D341Med (cell line): ENCODE data around the gene KIAA1671.

Source experiments
- DNase-seq: peaks from one replicate; pipeline ENCODE4 v3.0.0; 2012; ENCODE audit warnings: low spot score

The KIAA1671 gene

DNA sequence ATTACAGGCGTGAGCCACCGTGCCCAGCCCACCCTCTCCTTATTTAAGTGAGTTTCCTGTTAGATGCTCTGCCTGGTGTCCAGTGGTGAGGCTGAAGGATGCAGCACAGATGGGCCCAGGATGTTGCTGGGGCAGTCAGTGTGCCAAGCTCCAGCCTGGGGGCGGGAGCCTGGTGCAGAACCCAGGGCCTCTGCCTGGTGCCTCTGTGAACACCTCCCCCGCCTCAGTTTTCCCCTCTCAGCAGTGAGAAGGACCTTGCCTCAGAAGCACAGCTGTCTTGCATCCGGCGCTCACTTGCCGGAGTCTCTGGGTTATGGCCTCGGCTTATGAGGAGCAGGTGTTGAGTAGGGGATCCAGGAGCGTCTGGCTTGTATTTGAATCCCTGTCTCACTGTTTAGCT lies 116.2 kb downstream of the KIAA1671 start:
- no peak for DNase-seq

- DNase-seq, result no peak
These were observed 116.9 kb downstream of the KIAA1671 start for GRCh38 chr22:25069426-25069757.

- DNase-seq, result no peak
These were observed 117.4 kb downstream of the KIAA1671 start for GRCh38 chr22:25069758-25070481.

- no peak for DNase-seq
These were observed 118.4 kb downstream of the KIAA1671 start for GRCh38 chr22:25070956-25071355.

DNA sequence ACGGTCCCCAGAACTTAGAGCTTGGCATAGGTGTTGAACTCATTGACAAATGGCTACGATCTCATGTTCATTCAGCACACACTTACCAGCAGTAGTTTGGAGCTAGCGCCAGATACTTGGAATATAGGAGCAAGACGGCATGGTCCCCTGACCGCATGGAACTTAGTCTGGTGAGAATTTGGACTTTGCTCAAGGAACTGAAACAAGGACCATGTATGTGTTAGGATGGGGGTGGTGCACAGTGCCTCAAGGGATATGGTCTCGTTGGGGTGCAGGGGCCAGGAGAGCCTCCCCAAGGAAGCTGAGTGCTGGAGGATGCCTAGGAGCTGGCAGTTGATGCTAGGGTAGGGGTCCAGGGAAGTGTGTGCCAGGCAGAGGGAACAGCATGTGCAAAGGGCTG lies 119.2 kb downstream of the KIAA1671 start:
- DNase-seq, result no peak

GRCh38 chr22:25072406-25072805 lies 119.9 kb downstream of the KIAA1671 start:
- DNase-seq, result no peak

GRCh38 chr22:25076336-25076735 lies 123.8 kb downstream of the KIAA1671 start:
- no peak for DNase-seq

DNA sequence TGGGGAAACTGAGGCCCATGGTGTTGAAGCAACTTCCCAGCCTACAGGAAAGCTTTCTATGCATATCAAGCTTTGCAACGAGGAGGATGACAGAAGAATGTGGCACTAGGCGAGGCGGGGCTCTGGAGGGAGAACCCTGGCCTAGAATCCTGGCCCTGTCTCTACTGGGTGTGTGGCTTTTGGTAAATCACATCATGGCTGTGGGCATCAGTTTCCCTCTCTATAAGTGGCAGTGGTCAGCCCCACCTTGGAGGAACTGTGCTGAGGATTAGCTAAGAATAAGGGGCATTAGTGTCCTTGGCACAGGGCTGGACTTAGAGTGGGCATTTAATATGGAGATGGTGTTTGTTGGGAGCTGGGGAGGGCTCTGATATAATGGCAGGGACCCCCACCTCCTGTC lies 124.5 kb downstream of the KIAA1671 start:
- no peak for DNase-seq

GRCh38 chr22:25077964-25078363 lies 125.4 kb downstream of the KIAA1671 start:
- no peak for DNase-seq

DNA sequence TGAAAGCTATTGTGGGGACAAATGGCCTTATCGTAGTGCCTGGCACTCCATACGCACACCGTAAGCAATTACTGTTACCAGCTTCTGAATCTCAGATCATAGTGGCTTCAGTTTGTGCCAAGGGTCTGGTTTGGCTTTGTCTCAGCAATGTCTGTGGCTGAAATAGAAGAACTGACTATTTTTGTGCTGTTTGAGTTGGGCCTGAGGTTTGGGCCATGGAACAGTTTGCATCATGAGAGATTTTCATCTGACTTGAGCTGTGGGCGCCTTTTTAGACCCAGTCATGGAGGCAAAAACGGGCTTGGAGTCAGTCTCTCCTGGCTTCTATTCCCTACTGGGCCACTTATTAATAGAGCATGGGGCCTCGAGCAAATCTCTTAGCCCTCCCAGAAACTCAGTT lies 126.1 kb downstream of the KIAA1671 start:
- DNase-seq, result no peak

GRCh38 chr22:25080855-25081254 lies 128.3 kb downstream of the KIAA1671 start:
- DNase-seq, result no peak

DNA sequence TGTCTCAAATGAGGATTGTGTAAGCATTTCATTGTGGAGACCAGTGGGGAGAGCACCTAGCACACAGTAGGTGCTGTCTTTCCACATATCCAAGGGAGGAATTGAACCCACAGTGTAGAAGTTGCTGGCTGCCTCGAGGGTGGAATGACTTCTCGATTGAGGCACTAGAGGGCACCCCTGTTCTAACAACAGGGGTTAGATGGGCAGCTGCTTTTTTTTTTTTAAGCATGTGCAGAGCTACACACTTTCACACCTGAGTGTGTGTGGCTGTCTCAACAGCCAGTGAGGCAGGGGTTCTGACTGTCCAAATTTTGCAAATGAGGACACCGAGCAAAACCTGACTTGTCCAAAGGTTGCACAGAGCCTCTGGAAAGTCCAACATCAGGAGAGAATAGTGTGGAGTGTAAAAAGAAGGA lies 128.9 kb downstream of the KIAA1671 start:
- peak; percentile 62 for DNase-seq

DNA sequence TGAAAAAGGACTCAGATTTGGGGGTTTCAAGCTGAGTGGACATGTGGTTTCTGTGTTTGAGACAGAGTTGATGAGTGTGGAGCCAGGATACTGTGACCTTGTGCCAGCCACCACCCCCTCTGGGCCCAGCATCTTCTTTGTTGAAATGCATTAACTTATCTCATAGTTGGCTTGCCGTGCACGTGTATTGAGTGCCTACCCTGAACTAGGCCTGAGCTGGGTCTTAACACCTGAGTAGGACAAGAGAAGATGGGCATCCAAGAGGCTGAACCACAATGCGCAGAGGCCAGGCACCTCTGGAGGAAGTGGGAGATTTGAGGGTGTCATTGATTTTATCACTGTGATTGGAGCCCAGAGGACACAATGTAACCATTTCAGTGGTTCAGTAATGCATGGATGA lies 129.6 kb downstream of the KIAA1671 start:
- DNase-seq, result no peak

DNA sequence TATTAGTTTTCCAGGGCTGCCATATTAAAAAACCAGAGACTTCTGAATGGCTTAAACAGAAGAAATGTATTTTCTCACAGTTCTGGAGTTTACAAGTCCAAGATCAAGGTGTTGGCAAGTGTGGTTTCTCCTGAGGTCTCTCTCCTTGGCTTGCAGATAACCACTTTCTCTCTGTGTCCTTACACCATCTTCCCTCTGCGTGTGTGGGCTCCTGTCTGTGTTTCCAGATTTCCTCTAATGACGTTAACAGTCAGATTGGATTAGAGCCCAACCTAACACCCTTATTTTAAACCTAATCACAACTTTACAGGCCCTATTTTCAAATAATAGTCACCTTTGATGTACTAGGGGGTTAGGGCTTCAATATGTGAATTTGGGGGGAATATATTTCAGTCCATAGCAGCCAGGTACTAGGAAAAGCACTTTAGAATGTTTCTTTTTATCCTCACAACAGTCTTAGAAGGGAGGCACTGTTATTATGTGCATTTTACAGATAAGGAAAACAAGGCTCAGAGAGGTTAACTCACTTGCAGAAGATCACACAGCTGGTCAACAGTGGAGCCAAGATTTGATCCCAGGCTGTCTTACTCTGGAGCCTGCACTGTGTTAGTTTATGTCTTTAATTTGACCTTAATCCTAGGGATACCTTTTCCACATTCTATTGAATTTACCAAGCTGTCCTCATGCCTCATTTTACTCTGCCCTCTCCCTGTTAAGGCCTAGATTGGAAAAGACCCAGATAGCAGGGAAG lies 130.7 kb downstream of the KIAA1671 start:
- no peak for DNase-seq

- DNase-seq, result no peak
These were observed 131.3 kb downstream of the KIAA1671 start for GRCh38 chr22:25083807-25084200.

- no peak for DNase-seq
These were observed 132.0 kb downstream of the KIAA1671 start for GRCh38 chr22:25084405-25085107.

- DNase-seq, result no peak
These were observed 132.6 kb downstream of the KIAA1671 start for GRCh38 chr22:25085156-25085555.

DNA sequence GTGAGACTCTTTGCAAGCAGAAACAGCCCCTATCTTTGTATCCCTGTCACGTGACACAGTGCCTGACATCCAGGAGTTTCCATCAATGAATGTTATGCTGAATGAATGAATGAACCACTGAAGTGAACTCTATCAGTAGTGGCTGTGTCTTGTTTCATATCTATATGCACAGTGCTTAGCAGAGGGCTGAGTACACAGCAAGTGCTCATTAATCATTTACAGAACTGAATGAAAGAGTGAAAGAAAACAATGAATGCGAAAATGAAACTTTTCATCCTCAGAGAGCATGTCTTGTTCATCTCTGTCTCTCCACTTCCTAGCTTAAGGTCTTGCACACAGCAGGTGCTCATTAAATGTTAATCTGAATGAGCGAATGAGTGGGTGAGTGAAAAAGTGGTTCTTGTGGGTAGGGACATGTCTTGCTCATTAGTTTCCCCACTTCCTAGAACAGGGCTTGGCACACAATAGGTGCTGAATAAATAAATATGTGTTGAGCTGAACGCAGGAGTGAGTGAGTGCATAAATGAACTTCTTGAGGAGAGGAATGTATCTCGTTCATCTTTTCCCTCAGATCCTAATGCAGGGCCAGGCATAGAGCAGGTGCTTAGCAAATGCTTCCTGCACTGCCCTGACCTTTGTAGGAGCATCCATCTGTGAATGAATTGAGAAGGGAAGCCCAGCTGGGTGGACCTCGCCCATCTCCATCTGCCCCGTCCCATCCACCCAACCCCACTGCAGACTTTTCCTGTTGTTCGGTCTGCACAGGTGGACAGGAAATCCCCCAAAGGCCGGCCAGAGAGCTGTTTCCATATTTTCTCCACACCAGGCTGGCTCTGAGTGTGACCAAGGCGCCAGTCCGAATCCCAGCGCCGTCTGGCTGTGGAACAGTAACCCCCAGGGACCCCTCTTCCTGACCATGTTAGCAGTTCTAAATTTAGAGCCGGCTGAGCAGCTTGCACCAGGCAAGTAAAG lies 133.7 kb downstream of the KIAA1671 start:
- no peak for DNase-seq

DNA sequence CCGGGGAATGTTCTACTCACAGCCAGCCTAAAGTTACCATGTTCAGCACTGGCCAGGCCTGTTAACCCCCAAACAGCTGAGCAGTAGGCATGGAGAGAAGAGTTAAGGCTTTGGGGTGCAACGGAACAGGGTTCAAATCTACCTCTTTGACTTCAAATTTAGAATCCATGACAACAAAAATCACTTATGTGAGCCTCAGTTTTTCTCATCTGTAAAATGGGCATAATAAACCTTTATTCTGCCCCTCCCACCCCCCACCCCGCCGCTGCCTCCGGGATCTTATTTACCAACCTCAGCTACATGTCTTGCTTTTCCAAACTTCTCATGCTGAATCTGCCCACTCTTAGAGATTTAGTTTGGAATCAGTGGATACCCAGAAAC lies 134.4 kb downstream of the KIAA1671 start:
- no peak for DNase-seq

DNA sequence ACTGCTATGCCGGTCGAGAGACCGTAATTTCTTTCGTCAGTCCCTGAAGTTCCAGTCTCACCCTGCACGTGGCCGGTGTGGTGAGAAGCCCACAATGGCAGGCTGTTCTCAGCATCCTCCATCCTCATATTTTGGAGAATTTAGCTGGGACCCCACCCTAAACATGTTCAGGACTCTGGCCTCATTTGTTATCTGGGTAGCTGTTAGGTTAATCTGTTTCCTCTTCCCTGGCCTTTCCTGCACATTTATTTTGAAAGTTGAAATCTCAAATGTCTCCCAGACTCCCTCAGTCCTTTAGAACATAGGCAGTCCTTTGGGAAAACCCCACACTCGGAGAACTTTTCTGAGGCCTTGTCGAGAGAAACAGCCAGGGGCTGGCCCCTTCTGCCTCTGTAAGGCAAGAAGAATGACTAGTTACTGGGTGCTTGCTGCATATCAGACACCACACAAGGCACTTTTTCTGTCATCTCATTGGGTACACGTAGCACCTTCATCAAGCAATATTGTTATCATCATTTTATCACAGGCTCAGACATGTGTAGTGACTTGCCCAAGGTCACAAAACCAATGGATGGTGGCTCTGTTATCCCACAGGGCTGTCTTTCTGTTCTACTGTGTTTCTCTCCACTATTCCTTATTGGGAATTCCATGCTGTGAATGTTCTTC lies 137.8 kb downstream of the KIAA1671 start:
- no peak for DNase-seq

DNA sequence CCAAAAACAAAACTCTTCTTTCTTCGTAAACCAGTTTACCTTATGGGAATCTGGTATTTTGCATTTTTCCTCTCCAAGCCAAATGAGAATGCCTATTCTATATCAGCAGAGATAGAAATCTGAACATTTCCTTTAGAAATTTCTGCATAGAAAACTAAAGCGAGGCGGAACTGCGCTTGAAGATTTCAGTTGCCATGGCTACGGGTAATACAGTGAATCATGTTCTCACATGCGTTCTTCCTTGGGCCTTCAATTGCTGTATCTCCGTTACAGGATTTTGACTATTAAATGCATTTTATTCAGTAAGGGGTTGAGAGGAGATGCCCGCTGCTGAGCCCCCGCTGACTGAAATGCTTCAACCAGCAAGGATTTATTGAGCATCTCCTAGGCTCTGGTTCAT lies 138.9 kb downstream of the KIAA1671 start:
- no peak for DNase-seq

GRCh38 chr22:25092119-25092518 lies 139.6 kb downstream of the KIAA1671 start:
- DNase-seq, result no peak
